ENCODE results near the gene AFAP1. TPM values are rescaled to one million over a fixed set of nuclear protein-coding genes. Genes with fewer than 3 reads are reported as not detected.

Gene AFAP1
- total and polyA plus RNA-seq, 2 of the 8 experiments (the other 6 are each of a cell fraction or from before 2014, with no cell fraction given) = 3.6 to 18.2 TPM

DNA sequence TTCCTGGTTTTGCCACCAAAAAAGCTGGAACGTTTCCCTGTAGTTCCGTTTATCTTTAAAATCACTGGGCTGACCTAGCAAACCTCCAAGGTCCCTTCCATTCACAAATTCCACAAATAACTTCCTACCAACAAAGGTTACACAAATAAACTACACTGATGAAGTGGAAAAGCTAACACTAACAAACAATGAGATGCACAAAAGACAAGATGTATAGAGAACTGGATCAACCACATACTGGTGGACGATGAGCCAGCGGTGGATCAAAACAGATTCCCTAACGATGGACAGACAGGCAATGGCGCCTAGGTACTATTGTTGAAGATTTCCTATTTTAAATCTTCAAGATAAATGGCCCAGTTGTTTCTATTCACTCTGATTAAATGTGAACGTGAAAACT is 15.5 kb downstream of the AFAP1 start:
- Histone ChIP-seq H3K27me3 (replicated peaks in 1 of 4; ENCODE audit: control insufficient read depth in 3 of 4, extremely low read depth in 1 of 4, insufficient read depth in 3 of 4, low read length in 3 of 4) (no peaks in the 10 kb centered on the region), H3K23me2 (ENCODE audit: low read depth, low read length) (no peaks in the 10 kb centered on the region), H3K18ac (ENCODE audit: extremely low read depth, low read length) (no peak overlapping the region), H3K9ac (replicated peaks in 1 of 4; ENCODE audit: extremely low read depth in 1 of 4, low read depth in 3 of 4, low read length in 3 of 4) (no peak overlapping the region), H3K27ac (ENCODE audit: low read depth, low read length) (no peak overlapping the region), H3K36me3 (ENCODE audit: control insufficient read depth in 2 of 4, insufficient read depth in 4 of 4, low read length in 3 of 4) (no peaks in the 10 kb centered on the region), H3K4me3 (ENCODE audit: extremely low read depth in 1 of 4, insufficient read depth in 2 of 4, low read depth in 3 of 4, low read length in 4 of 4) (no peak overlapping the region), H3K4me1 (replicated peaks in 1 of 4; ENCODE audit: control insufficient read depth in 3 of 4, insufficient read depth in 4 of 4, low read length in 3 of 4) (peaks cover 0 to 3% (median under 1%) of the 10 kb centered on the region in 4 experiments; a peak in 3 of 7 replicates), H2BK20ac (ENCODE audit: low read length) (no peak overlapping the region), H2BK15ac (ENCODE audit: low read length) (no peak overlapping the region), H3K9me3 (ENCODE audit: insufficient read depth in 2 of 2, low read depth in 1 of 2, low read length in 1 of 2) (no peaks in the 10 kb centered on the region), H4K20me1 (replicated peaks in 1 of 2; ENCODE audit: control insufficient read depth in 1 of 2, insufficient read depth in 2 of 2, low read length in 2 of 2) (peaks cover 0 to 2% of the 10 kb centered on the region in 2 experiments), H3K14ac (ENCODE audit: insufficient read length) (no peak overlapping the region), H2BK120ac (replicated peaks; ENCODE audit: low read depth, low read length) (no peak overlapping the region), H2BK12ac (ENCODE audit: low read depth, low read length) (no peak overlapping the region), H3K56ac (replicated peaks; ENCODE audit: insufficient read length, low read depth, low read length) (no peak overlapping the region), H4K91ac (replicated peaks; ENCODE audit: insufficient read length, low read length) (no peak overlapping the region), H3K79me1 (ENCODE audit: low read depth, low read length) (peaks cover 3% of the 10 kb centered on the region), H3K23ac (ENCODE audit: insufficient read length) (no peak overlapping the region), H2AK5ac (ENCODE audit: low read depth, low read length) (no peak overlapping the region), H3K4me2 (ENCODE audit: insufficient read depth in 1 of 2, low read depth in 2 of 2, low read length in 2 of 2) (no peak overlapping the region), H4K5ac (ENCODE audit: insufficient read length, low read depth, low read length) (no peak overlapping the region), H3K4ac (replicated peaks; ENCODE audit: insufficient read length, low read depth, low read length) (no peak overlapping the region), H2BK5ac (ENCODE audit: low read depth, low read length) (no peak overlapping the region), H2AFZ (ENCODE audit: low read length) (no peak overlapping the region), H3K79me2 (ENCODE audit: control insufficient read depth in 1 of 2, insufficient read depth in 2 of 2, low read length in 2 of 2) (peaks cover 4 to 72% of the 10 kb centered on the region in 2 experiments; a peak in 3 of 4 replicates), H4K8ac (ENCODE audit: extremely low read depth, insufficient read depth, low read length) (no peak overlapping the region)
- POLR2A ChIA-PET (ENCODE audit: partially characterized antibody) = interaction anchor here (2.5 kb wide), 1 partner anchor 14 kb away, joined by 10 read pairs; no protein-coding TSS in a partner anchor
- WGBS, 2 experiments (ENCODE audit: extremely low coverage in 1 of 2, insufficient coverage in 1 of 2, insufficient read length in 1 of 2, insufficient replicate concordance in 2 of 2, low coverage in 1 of 2, low lambda C conversion rate in 2 of 2, missing lambda C conversion rate in 1 of 2) = 82% methylated on average over 7 of the region's 7 CpGs; no CpG with 5 or more reads in 1 of the 2 experiments
- CTCF ChIA-PET (ENCODE audit: partially characterized antibody) = interaction anchor here (1.0 to 1.6 kb wide), 3 partner anchors 17 to 118 kb away, joined by 3 to 4 read pairs (median 4); no protein-coding TSS in a partner anchor
- FAIRE-seq (no peak), DNase-seq (ENCODE audit: low read depth in 1 of 2, low spot score in 2 of 2) (no peak)
- no peak for TF ChIP-seq KDM5A (IDR thresholded peaks at IDR 0.05; ENCODE audit: low read length)
- TF ChIP-seq, protein P1, sequence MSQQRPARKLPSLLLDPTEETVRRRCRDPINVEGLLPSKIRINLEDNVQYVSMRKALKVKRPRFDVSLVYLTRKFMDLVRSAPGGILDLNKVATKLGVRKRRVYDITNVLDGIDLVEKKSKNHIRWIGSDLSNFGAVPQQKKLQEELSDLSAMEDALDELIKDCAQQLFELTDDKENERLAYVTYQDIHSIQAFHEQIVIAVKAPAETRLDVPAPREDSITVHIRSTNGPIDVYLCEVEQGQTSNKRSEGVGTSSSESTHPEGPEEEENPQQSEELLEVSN (IDR thresholded peaks at IDR 0.05) = no peak
- no peak for TF ChIP-seq SRF (IDR thresholded peaks at IDR 0.05; ENCODE audit: low read depth, low read length)
- no peak for TF ChIP-seq ZNF274 (IDR thresholded peaks at IDR 0.05; ENCODE audit: borderline replicate concordance, extremely low read depth, low read length)
- TF ChIP-seq NRF1 (IDR thresholded peaks at IDR 0.05; ENCODE audit: low read depth, low read length) = no peak
- no peak for TF ChIP-seq CREB1 (IDR thresholded peaks at IDR 0.05)
- no peak for TF ChIP-seq PHF8 (conservative IDR thresholded peaks at IDR 0.05; ENCODE audit: low read depth, low read length)
- no peak for TF ChIP-seq YY1 (IDR thresholded peaks at IDR 0.05; ENCODE audit: low read depth, low read length)
- no peak for TF ChIP-seq POLR2AphosphoS5 (IDR thresholded peaks at IDR 0.05; ENCODE audit: low read depth, low read length)
- TF ChIP-seq KDM4A (IDR thresholded peaks at IDR 0.05; ENCODE audit: low read depth, low read length, severe bottlenecking) = no peak
- TF ChIP-seq, protein P2, sequence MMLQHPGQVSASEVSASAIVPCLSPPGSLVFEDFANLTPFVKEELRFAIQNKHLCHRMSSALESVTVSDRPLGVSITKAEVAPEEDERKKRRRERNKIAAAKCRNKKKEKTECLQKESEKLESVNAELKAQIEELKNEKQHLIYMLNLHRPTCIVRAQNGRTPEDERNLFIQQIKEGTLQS (IDR thresholded peaks at IDR 0.05; ENCODE audit: insufficient read depth, low read depth, low read length) = no peak
- TF ChIP-seq, protein P3, sequence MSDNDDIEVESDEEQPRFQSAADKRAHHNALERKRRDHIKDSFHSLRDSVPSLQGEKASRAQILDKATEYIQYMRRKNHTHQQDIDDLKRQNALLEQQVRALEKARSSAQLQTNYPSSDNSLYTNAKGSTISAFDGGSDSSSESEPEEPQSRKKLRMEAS (IDR thresholded peaks at IDR 0.05) = no peak

Measured in H1 (cell line).